HG03039 (cell line): ENCODE measurements around the gene WDR20.

ENCODE experiments used
- ATAC-seq: cut with Tn5 transposase; IDR thresholded peaks from one replicate; pipeline ENCODE4 v1.9.1; 2021; ENCODE audit warnings: mild to moderate bottlenecking, moderate library complexity; ENCODE audit not compliant: unreplicated experiment

Gene WDR20

DNA sequence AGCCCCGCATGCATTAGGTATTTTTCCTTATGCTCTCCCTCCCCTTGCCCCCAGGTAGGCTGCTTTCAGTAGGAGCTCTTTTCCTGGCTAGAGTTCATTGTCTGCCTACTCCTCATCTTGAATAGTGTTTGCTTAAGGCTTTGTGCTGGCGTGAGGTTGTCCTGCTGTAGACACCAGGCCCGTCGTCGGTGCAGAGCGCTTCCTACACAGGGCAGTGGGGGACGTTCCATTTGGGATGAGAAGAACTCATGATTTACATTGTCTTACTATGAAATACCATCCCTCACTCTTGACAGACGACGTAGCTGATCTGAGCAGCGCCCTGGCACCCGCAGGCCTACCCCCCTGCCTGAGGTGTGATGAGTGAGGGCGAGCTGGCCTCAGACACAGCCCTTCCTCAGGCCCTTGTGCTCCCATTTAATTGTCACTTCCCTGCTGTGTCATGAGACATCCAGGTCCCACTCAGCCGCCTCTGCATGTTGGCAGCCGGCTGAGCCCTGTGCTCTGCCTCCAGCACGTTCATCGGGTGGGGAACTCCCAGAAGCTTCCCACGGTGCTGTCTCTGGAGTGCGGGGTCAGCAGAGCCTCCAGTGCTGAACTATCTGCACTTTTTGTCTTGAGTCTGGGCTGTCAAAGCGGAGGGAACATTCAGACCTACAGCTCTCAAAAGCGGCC, 76.0 kb downstream of the WDR20 start:
- ATAC-seq = no peak

DNA sequence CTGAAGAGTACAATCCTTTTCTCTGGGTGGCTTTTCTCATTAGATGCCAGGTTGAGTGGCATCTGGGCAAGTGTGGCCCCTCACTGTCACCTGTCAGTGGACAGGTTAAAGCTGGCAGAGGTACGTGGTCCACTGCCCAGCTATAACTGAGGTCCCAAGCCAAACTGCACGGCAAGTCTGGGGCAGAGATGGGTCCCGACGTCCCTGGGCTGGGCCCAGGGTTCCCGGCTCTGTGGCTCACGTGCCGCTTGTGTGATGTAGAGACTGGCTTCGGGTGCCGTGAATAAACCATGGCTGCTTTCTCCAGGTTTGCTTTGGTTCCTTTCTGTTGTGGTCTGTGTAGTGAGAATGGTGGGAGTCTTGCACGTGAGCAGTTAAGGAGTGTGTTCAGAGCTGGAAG, 77.7 kb downstream of the WDR20 start:
- ATAC-seq = no peak

DNA sequence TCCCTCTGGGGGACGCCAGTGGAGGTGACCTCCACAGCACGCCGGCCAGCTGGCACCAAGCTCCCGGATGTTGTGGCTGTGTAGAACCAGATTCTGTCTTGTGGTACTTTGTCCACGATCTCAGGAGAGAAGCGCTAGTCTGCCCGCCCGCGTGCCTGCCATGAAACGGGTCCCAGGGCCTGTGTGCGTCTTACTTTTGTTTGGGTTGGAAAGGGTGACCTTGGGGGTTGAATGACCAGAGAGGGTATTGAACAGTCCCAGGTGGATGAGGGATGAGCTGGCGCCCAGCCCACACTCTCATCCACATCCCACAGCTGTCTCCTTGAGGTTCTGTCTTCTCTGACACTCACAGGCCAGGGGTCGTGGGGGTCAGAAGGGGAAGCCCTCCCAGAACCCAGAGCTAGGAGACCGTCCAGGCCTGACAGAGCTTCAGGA, 78.3 kb downstream of the WDR20 start:
- ATAC-seq = no peak

DNA sequence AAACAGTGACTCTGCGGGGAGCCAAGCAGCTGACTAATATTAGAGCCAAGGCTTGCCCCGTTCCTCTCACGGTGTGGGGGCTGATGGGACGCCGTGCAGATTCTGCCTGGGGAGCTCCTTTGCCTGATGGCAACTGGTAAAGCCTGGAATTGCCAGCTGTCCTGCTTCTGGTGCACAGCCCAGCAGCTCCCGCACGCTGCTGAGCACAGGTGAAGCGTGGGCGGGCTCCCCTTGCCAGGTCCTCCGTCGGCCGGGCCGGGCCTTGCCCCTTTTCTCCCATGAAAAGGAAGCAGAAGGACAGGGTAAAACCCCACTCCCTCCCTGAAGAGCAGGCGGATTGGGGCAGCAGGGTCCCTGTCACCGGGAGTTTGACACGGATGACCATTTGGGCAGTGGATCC, 79.0 kb downstream of the WDR20 start:
- no peak for ATAC-seq

DNA sequence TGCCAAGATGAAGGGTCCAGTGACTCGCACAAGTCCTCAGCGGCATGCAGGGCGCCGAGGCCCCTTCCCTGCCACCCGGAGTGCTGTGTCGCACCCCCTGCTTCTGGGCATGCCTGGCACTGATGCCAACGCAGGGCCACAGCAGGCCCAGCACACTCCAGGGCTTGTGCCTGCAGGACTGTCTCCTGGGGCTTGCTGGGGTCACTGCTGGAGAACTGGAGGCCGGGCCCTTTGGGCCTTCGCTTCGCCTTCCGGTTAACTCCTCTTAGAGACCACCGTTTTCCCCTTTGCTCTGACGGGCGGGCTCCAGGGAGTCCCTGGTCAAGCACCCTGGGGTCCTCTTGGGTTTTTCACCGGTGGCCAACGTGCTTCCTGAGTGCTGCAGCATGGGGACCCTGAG, 79.6 kb downstream of the WDR20 start:
- ATAC-seq = no peak

DNA sequence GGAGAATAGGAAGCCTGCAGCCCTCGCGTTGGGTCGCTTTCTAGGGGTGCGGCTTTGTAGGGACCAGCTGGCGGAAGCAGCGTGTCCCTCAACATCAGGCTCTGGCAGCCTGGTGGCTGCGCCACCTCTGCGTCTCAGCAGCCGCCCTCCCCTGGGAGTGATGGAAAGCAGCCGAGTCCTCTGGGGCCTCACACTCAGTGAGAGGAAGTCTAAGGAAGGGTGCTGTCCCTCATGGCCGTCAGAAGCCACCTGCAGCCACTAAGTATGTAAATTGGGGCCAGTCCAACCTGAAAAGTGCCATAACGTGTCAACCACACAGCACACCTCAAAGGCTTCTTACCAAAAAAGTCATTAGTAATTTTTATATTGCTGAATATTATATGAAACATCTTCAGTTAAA, 80.3 kb downstream of the WDR20 start:
- peak; percentile 59 for ATAC-seq

DNA sequence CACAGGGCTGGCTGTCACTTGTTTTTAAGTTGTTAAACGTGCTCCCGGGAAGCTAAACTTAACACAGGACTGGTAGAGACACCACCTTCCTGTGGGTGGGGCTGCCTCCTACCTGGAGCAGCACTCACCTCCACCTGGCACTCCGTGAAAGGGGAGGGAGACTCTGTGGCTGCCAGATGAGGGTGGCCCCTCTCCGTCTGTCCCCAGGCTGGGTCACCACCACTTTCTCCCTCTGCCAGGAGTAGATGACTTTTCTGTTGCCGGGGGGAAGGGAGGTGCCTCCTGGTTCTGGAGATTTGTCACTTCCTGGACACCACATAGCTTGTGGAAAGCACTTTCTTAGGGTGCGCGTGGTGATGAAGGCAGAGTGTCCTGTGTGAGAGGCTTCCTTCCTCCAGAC, 81.3 kb downstream of the WDR20 start:
- no peak for ATAC-seq

DNA sequence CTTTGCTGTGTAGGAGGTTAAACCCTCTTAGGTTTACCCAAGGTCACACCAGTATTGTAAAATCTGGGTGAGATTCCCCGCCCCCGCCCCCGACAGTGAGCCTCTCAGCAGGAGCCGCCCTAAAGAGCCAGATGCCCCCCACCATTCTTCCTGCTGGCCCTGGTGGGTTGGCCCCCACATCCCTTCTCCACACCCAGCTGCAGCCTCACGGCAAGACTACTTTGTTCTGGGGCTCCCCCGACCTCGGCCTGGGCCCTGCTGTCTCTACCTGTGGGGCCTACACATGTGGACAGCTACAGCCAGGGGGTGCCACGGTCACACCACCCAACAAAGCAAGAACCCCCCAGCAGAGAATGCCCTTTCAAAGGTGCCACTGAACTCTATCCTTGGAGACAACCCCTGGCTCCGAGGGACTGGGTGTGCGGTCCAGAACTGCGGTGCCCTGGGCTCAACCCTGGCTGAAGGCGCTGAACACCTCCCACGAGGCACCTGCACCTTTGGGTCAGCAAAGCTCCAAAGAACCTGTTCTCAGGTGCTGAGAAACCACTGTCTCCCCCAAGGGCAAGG, 82.4 kb downstream of the WDR20 start:
- ATAC-seq = no peak

DNA sequence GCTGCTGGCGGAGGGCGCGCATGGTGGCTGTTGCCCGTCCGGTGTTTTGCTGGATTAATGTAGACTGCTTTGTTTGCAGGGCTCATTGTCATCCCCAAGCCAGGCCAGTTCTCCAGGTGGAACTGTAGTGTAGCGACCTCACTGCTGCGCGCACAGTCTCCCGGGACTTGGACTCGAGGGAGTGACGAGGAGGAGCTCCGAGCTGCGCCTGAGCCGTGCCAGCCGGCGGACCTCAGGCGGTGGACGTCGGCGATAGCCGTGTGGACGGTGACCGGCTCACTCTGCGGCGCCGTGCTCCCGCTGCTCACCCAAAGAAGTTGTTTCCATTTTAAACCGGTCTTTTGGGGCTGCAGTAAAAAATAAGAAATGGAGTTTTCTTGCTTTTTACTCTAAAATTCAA, 83.1 kb downstream of the WDR20 start:
- no peak for ATAC-seq

DNA sequence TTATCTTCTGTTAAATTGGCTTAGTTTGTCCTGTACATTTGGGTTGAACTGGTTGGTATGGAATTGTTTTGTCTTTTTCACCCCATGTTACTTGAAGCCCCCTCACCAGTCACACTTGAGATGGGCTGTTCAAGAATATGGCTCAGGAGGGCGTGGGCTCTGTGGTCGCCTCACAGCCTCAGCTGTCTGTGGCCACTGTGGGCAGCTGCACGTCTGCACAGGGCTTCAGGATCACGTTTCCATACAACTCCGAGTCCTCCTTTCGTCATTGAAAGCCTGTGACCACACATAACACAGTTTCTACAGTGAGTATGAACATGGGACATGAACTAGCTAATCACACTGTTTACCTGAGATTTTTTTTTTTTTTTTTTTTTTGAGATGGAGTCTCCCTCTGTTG, 84.0 kb downstream of the WDR20 start:
- ATAC-seq = no peak

DNA sequence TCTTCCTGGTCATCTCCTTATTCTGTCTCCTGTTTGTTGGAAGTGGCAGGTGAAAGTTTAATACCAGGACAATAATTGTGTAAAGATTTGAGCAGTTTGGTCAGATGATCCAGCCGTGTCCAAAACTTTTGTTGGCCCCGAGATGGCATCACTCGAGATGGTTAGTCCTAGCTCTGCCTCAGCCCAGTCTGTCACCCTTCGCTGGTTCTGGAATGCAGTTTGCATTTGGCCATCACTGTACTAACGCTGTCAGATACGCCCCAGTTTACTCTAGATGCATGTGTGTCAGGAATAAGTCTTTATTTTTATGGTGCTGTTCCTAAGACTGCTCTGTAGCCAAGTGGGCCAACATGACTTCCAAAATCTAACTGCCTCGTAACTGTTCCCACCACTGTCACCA, 85.7 kb downstream of the WDR20 start:
- no peak for ATAC-seq

DNA sequence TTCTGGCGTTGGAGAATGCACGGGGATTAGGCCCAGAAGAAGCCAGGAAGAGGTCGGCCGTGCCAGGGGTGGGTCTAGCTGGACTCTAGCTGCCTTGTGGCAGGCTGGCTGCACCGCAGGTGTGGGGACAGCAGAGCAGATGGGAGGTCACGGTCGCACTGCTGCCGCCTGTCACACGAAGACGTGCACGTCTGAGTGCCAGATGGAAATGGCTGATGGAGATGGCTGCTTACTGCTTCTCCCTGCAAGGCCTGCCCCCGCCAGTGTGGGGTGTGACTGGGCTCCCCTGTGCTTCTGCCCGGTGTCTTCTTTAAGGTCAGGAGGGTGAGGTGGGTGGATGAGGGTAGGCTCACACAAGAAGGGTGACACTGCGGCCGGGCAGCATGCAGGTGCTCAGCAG, 86.2 kb downstream of the WDR20 start:
- no peak for ATAC-seq

DNA sequence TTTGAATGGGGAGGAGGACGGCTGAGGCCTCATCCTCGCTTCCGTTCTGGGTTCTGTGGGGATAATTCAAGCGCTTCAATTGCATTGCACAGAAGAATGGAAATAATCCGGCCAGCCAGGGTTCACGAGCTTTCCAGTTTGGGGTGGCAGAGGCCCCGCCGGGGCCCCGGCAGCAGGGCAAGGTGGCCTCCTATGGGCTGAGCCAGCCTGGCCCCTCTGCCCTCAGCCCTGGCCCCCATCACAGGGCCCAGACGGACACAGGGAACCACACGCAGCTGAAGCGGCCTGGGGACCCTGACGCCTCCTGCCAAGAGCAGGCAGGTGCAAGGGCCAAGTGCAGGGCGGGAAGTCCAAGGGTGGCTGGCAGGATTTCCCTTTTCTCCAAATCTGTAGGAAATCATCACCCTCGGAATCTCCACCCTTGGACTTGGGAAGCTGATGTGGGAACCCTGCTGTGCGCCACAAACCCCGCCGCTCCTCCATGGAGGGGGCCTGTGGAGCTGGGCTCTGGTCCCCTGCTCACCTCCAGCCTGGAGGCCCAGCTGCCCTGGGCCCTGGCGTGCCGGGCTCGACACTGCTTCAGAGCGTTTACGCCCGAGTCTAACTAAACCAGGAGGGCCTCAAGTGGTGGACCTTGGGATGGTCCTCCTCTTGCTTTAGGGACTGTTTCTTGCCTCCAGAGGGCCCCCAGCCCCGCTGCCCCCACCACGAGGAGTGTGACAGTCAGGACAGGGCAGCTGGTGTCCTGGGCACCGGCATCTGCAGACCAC, 86.8 kb downstream of the WDR20 start:
- ATAC-seq = no peak

DNA sequence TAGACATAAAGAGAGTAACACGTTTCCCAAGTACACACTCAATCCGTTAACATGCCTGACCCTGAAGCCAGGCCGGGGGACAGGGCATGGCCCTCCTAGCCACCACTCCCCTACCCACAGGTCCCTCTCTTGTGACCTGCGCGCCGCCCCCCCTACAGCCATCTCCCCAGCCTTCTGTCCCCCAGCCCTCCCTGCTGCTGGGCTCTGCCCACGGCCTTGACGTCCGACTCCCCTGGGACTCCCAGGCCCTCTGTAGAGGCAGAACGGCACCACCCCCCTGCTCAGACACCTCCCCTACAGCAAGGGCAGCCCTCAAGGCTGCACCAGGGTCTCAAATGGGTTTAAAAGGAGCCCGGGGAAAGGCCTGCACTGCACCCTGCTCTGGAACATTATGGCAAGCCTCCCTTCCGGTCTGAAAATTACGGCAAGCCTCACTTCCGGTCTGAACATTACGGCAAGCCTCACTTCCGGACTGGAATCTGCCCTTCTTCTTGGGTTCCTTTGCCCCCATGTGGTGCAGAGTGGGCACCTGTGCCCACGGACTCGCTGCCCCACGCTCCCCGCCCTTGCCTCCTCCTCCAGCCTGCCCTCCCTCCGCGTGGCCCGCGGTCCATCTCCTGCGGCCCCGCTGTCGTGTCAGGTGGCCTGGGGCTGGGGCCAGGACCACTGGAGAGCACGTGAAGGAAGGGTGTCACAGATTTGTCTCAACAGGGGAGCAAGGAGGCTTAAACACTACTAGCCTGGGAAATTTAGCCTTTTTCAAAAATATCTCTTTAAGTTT, 87.7 kb downstream of the WDR20 start:
- ATAC-seq = no peak

DNA sequence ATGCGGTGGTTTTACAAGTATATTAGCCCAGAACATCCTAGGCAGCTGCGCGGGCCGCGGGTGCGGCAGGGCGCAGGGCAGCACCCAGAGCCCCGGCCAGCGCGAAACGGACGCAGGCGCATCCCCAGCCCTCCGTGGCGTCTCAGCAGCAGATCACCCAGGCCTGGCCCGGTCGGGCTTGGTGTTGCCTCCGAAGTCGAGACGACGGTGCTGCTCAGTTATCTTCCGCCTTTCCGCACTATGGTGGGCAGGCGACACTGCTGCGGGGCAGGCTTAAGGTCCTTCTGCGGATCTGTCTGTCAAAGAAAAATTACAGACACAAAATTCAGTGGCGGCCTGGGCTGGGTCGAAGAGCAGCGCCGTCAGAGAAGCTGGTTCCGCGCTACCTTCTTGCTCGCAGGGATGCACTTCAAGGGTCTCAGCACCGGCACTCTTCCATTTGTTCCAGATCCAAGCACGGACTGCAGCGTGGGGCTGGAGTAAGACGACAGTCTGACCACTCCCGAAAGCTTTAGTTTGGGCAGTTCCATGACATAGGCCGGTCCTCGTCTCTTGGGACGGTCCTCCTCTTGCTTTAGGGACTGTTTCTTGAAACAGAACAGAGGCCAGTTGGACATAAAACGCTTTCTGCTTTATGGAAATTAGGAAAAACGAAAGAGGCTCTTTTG, 89.5 kb downstream of the WDR20 start:
- ATAC-seq = no peak

DNA sequence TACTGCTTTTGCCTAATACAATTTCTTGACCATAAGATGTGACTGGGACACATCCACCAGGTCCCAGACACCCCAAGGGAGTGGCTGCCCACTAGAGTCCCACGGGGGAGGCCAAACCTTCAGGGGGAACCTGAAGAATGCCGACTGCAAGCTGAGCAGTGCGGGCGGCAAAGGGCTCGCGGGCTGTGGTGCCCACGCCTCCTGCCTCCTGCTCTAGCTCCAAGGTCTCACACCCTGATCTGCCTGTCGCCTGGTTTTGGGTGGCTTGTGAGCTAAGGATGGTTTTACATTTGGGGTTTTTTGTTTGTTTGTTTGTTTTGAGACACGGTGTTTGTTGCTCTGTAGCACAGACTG, 90.0 kb downstream of the WDR20 start:
- ATAC-seq = no peak

DNA sequence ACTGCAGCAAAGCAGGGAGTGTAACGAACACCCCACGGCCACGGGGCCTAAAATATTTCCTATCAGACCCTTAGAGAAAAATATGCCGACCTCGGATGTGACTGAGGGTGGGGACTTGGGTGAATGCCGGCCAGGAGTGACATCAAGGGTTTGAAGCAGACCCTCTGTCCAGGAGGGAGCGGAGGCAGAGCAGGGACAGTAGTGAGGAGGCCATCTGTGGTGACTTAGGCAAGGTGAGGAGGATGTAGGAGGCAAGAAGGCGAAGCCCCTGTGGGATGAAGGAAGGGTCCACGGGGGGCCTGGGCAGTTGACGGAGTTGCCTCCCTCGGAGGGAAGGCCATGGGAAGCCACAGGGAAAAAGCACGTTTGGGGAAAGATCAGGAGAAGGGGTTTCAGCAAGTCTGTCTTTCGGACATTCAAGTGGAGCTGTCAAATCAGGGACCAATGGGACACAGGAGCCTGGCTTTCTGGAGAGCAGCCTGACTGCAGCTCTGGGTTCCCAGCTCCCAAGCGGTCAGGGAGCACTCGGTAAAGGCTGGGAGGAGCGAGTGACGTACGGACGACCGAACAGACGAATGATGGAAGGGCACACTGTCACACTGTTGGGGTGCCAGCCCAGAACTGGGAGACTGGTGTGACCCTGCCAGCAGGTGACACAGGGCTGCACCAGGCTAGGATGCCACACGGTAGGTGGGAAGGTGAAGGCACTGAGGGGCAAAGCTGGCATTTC, 90.9 kb downstream of the WDR20 start:
- no peak for ATAC-seq

DNA sequence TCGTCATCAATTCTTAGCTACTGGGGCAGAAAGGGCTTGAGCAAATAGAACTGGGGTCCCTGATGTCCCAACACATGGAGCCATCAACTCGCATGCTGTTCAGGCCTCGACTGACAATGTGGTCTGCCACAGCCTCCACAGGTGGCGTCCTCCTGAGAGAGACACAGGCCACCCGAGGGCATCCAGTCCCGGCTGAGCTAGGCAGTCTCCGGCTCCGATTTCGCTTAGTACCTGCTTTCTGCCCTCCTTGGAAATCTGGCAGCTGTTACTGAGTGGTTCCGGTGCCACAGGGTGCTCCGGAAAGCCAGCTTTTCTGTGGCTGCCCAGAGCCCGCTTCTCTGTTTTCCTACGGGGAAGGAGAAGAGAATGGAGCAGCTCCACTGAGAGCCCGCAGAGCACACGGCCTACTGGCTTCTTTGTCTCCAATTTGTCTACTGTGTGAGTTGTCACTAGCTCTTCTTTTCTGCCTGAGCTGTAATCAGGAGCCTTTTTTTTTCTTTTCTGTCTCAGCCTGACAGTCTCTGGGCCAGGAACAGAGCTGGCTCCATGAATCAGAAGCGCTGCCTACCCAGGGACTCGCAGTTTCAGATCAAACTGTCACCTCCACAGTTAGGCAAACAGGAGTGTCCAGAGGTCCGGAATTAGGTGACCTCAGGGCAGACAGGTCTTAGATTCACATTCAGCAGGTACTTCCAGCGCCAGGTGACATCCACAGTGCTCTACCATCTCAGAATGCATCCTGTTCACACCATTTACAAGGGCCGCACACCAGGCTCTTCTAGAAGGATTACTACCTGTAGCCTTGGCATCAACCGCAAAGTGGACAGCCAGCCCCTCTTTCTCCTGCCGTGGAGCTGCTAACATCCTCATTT, 92.0 kb downstream of the WDR20 start:
- ATAC-seq = no peak

DNA sequence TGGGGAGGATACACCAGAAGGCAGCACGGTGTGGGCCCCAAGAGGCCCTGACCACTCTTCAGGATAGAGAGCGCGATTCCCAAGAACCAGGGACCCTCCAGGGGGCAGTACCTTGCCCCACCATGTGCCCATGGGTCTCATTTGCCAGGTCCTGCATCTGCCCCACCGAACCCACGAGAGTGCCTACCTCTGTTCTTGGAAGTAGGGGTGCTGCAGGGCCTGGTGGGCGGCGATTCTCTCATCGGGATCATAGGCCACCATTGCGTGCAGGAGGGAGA, 92.6 kb downstream of the WDR20 start:
- ATAC-seq = no peak

DNA sequence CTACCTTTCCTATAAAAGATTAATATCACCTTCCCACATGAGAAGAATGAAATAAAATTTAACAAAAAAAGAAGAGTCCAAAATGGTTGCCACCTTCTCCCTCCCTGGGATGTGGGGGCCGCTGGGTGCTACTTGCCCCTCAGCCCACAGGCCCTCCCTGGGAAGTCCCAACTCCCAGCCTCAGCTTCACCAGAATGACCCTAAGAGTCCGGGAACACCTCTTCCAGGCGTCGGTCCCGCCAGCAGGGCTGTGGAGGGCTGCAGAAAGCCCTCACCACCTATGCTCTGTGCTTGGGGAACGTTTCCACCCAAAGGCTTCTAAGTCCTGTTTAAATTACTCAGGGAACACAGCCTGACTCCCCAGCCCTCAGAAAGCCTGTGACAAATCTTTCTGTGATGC, 93.4 kb downstream of the WDR20 start:
- ATAC-seq = no peak
